HG03469 (cell line): ENCODE results near the gene PEX26.
"Not testable (repeated sequence)": the region's sequence is repeated elsewhere in the genome, so short reads cannot be mapped to it uniquely, and the experiment has no call there.

Experiments used
- ATAC-seq: cut with Tn5 transposase; IDR thresholded peaks from one replicate; pipeline ENCODE4 v1.9.1; 2021; ENCODE audit warnings: mild to moderate bottlenecking, moderate library complexity, moderate number of reproducible peaks; ENCODE audit not compliant: unreplicated experiment

The PEX26 gene

DNA sequence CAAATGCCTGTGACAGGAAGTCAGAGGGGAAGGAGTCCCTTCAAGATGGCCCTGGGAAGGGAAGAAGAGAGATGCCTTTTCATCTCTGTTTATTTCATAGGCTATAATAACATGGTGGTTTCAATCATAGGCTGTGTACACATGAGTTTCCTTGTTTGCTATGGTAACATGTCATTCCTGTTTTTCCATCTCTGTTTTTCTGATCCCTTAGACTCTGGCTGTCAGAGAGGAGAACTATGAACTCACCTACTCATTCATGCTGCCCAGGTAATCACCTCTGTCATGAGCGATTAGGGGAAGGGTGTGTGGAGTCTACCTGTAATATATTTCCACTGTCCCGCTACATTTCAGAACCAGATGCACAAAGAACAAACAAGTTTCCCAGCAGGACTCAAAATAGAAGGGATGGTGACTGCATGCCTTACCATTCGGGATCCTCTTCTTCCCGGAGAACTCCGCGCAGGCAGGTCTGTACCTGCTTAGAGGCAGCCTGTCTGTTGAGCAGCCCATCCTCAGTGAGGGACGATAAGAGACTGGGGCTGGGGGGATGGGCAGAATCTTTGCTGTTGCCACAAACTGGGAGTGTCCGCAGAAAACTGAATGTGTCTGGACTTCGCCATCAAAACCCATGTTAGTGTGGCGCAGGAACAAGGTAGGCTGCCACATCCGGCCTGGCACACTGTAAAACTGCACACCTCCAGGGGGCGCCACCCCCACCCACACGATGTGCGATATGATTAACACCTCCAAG lies 7.1 kb upstream of the PEX26 start:
- no peak for ATAC-seq

DNA sequence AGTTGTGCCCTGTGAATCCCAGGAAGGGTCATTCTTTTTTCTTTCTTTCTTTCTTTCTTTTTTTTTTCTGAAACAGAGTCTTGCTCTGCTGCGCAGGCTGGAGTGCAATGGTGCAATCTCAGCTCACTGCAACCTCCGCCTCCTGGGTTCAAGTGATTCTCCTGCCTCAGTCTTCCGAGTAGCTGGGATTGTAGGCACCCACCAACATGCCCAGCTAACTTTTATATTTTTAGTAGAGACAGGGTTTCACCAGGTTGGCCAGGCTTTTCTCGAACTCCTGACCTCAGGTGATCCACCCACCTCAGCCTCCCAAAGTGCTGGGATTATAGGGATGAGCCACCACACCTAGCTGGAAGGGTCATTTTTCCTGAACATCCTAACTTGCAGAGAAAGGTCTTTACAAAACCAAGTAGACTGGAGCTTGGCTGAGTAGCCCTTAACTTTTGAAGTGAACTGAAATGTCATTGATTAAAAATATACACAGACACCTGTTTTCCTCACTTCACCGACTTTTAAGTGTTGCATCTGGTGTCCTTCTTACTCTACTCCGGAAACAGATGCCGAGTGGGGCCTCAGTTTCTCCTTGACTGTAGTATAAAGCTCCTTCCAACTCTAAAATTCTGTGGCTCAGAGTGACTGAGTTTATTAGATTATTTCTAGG lies 6.4 kb upstream of the PEX26 start:
- ATAC-seq, result not testable (repeated sequence)

DNA sequence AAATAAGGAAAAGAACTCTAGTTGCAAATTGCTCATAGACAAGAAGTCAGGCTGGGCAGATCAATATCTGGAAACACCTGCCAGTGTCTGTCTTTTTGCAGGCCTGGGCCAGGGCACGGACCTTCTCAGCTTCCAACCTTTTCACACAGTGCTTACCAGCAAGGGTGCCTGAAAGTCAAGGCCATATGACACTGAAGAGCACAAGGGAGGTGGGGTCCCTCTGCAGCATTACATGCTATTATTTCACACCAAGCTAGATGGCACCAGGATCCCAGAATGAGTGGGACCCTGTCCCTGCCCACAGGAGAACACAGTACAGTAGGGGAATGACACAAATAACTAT lies 5.9 kb upstream of the PEX26 start:
- no peak for ATAC-seq

DNA sequence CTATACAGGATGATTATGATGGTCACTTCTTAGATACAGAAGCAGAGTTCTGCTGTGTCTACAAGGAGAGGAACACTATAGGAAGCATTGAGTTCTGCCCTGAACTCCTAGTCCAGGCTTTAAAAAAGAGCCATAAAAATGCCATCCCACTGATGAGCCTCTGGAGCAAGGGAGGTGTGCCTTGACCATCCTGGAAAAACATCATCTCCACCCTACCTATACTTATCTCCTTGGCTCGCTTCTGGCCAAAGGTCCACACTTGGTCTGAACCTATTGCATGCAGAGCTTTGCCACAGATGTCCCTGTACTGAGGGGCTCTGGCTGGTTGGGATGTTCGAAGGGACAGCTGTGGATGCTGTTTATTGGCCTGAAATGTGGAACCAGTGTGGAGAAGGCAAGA lies 4.3 kb upstream of the PEX26 start:
- ATAC-seq, result no peak

DNA sequence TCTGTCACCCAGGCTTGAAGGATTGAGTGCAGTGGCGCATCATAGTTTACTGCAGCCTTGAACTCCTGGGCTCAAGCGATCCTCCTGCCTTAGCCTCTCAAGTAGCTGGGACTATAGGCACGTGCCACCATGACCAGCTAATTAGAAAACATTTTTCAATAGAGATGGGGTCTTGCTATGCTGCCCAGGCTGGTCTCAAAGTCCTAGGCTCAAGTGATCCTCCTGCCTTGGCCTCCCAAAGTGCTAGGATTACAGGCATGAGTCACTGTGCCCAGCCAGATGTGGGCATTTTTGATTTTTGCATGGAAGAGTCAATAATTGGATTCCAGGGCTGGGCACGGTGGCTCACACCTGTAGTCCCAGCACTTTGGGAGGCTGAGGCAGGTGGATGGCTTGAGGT lies 3.9 kb upstream of the PEX26 start:
- not testable (repeated sequence) for ATAC-seq

- no peak for ATAC-seq
Observed at GRCh38 chr22:18075101-18075719, 2.6 kb upstream of the PEX26 start.

- no peak for ATAC-seq
Observed at GRCh38 chr22:18075720-18076497, 1.9 kb upstream of the PEX26 start.

DNA sequence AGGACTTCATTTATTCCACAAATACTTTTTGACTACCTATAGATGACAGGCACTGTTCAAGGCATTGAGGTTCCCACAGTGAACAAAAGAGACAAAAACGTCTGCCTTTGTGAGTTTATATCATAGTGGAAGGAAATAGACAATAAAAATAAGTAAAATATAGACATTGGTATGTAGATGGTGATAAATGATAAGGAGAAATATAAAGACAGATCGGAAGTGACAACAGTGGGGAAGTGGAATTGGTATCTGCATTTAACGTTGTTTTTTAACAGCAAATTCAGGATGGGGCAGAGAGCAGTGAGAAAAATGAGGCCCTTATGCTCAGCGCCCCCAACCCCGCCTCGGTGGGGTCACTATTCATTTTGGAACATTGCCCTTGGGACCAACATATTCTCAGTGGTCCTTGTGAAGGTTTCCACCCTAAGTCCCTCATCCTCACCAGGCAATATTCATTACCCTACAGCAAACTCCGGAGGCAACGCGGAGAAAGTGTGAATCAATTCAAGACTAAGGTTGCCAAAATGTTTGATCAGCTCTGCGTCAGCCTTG lies 627 bp upstream of the PEX26 start:
- no peak for ATAC-seq

GRCh38 chr22:18078329-18079041 lies 695 bp downstream of the PEX26 start:
- ATAC-seq, result no peak

- ATAC-seq, result no peak
Observed at GRCh38 chr22:18079706-18080233, 2.0 kb downstream of the PEX26 start.

DNA sequence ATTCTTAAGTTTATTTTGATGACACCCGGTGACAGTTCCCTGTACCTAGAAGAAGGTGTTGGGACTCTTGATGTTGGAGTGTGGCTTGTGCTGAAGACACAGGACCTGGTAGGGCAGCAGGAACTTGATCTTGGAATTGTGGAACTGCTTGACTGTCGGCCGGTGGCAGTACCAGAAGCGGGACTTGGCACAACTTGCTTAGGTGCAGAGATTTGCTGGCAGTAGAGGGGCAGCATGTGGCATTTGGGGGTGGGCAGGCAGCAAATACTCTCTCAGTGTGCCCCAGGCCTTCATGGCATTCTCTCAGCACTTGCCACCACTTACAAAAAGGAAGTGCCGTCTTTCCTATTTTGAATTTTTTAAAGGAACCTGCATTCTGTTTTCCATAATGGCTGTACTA lies 3.6 kb downstream of the PEX26 start:
- ATAC-seq, result no peak

DNA sequence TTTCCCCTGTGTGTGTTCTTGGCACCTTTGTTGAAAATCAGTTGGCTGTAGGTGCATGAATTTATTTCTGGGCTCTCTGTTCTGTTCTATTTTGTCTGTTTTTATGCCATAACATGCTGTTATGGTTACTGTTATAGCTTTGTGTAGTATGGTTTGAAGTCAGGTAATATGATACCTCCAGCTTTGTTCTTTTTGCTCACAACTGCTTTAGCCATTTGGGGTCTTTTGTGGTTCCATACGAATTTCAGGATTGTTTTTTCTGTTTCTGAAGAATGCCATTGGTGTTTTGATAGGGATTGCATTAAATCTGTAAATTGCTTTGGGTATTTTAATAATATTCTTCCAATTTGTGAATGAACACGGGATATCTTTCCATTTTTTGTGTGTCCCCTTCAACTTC lies 4.7 kb downstream of the PEX26 start:
- ATAC-seq, result no peak

DNA sequence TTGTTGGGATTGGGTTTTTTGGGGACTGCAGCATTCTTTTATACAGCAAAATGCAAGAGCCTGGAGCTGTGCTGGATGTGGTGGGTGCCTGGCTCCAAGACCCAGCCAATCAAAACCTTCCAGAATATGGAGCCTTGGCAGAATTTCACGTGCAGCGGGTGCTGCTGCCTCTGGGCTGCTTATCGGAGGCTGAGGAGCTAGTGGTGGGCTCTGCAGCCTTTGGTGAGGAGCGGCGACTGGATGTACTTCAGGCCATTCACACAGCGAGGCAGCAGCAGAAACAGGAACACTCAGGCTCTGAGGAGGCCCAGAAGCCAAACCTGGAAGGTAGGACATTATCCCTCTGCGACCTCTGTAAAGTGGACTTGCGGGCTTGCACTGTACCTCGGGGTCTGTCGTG lies 5.6 kb downstream of the PEX26 start:
- ATAC-seq, result no peak

GRCh38 chr22:18085188-18085587 lies 7.4 kb downstream of the PEX26 start:
- no peak for ATAC-seq

GRCh38 chr22:18087350-18087855 lies 9.6 kb downstream of the PEX26 start:
- no peak for ATAC-seq

DNA sequence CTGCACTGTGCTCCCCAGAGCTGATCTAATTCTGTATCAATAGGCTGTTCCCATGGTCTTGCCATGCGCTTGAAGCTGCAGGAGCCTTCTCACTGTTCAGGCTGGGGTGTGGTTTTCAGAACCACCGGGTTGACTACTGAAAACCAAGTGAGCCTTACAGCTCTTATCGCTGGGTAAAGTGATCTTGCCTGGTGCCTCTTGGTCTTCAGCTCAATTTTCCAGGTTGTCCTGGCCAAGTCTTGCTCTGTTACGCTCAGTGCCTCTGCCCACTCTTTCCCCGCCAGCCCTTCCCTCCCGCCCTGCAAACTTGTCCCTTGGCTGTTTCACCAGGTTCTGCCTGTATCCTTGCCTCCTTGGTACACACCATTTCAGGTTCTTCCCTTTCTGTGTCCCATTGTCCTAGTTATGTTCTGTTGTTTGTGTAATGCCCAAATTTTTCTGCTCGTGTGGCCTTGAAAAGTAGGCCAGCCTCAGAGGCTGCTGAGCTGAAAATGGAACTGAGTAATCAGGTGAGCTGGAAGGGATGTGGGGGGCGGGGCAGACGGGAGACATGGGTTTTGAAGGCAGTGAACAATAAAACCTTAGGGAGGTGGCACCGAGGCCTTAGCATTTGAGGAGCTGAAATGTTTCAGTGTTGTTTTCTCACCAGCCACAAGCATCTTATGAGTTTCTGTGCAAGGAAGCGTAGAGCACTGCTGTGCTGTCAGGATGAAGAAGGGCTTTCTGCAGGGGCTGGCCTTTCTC lies 11.2 kb downstream of the PEX26 start:
- ATAC-seq, result peak; percentile 56

- no peak for ATAC-seq
Observed at GRCh38 chr22:18090286-18090685, 12.5 kb downstream of the PEX26 start.

DNA sequence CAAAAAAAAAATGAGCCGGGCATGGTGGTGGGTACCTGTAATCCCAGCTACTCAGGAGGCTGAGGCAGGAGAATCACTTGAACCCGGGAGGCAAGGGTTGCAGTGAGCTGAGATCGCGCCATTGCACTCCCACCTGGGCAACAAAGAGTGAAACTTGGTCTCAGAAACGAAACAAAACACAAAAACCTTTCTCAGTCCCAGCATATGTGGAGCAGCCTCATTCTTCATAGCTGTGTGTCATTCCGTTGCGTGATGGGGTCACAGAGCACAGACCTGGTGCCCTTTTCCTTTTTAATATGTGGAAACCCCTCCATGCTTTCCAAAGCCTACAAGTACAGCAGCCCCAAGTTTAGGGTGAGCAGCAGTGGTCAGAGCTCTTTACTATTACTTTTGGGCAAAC lies 13.7 kb downstream of the PEX26 start:
- no peak for ATAC-seq

DNA sequence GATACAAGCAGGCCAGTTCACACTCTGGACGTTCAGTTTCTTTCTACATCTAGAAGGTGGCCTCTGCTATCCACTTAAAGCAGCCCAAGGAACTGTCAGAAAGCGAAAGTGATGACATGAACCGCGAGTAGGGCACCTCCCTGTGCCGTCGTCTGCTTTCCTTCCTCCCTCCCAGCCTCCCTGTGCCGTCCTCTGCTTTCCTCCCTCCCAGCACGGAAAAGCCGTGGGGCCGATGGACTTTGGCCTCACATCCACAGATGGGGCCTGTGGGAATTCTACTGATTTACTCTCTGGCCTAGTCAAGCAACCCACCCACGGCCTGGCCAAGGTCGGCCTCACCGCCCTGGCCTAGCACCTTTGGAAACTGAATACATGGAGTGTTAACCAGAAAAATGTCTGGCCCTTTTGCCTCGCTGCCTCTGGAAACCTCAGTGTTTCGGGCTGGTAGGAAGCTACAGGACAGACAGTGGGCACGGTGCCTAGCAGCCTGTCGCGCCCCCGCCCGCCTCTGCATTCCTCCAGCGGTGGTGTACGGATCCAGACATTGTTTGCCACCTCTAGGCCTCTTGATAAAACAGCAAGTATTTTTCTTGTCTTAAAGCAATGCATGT lies 14.2 kb downstream of the PEX26 start:
- ATAC-seq, result no peak
